ENCODE measurements around the gene MS4A1. TPM values are rescaled to one million over a fixed set of nuclear protein-coding genes. Genes with fewer than 3 reads are reported as not detected.

The MS4A1 gene
- total and polyA plus RNA-seq, 2 experiments from 2014 or later = 0.13 TPM; not detected in 1

GRCh38 chr11:60454212-60454611 lies 1.4 kb upstream of the MS4A1 start:
- Histone ChIP-seq H2AFZ (no peak overlapping the region), H3K4me3 (no peak overlapping the region), H3K9ac (no peak overlapping the region), H3K27ac (no peak overlapping the region), H3K9me3 (ENCODE audit: low read depth) (no peaks in the 10 kb centered on the region), H3K9me2 (ENCODE audit: insufficient read depth) (no peaks in the 10 kb centered on the region), H3K4me1 (ENCODE audit: insufficient read depth) (no peaks in the 10 kb centered on the region), H3F3A (ENCODE audit: insufficient read depth) (no peaks in the 10 kb centered on the region), H4K20me1 (ENCODE audit: insufficient read depth) (no peaks in the 10 kb centered on the region), H3K36me3 (ENCODE audit: low read depth) (no peaks in the 10 kb centered on the region), H3K27me3 (replicated peaks; ENCODE audit: insufficient read depth) (no peaks in the 10 kb centered on the region), H3K79me2 (ENCODE audit: insufficient read depth) (no peaks in the 10 kb centered on the region), H3K4me2 (ENCODE audit: unreplicated experiment) (no peak overlapping the region)
- no peak for TF ChIP-seq EZH2 (IDR thresholded peaks at IDR 0.05; ENCODE audit: insufficient read depth, poor library complexity, severe bottlenecking)
- TF ChIP-seq EZH2phosphoT487 (IDR thresholded peaks at IDR 0.05; ENCODE audit: insufficient read depth, low read depth) = no peak
- DNase-seq = no peak
- in situ Hi-C loops (cut with MboI) = no loop called here

- Histone ChIP-seq H3K27me3 (replicated peaks; ENCODE audit: insufficient read depth) (no peaks in the 10 kb centered on the region), H3K4me3 (no peak overlapping the region), H4K20me1 (ENCODE audit: insufficient read depth) (no peaks in the 10 kb centered on the region), H3K9me2 (ENCODE audit: insufficient read depth) (no peaks in the 10 kb centered on the region), H3K9me3 (ENCODE audit: low read depth) (no peaks in the 10 kb centered on the region), H2AFZ (no peak overlapping the region), H3F3A (ENCODE audit: insufficient read depth) (no peaks in the 10 kb centered on the region), H3K4me1 (ENCODE audit: insufficient read depth) (no peaks in the 10 kb centered on the region), H3K36me3 (ENCODE audit: low read depth) (no peaks in the 10 kb centered on the region), H3K27ac (no peak overlapping the region), H3K4me2 (ENCODE audit: unreplicated experiment) (no peak overlapping the region), H3K9ac (no peak overlapping the region), H3K79me2 (ENCODE audit: insufficient read depth) (no peaks in the 10 kb centered on the region)
- DNase-seq = no peak
- in situ Hi-C loops (cut with MboI) = no loop called here
- TF ChIP-seq EZH2phosphoT487 (IDR thresholded peaks at IDR 0.05; ENCODE audit: insufficient read depth, low read depth) (no peak), EZH2 (IDR thresholded peaks at IDR 0.05; ENCODE audit: insufficient read depth, poor library complexity, severe bottlenecking) (no peak)
- 8 to 12% methylated on average over 3 of the region's 3 CpGs for WGBS, 2 experiments (ENCODE audit: low coverage in 1 of 2, low lambda C conversion rate in 2 of 2, missing lambda C conversion rate in 2 of 2)
Measured at GRCh38 chr11:60457576-60457975, 1.9 kb downstream of the MS4A1 start.

GRCh38 chr11:60459345-60459744 lies 3.7 kb downstream of the MS4A1 start:
- Histone ChIP-seq H3K4me1 (ENCODE audit: insufficient read depth) (no peaks in the 10 kb centered on the region), H3K36me3 (ENCODE audit: low read depth) (no peaks in the 10 kb centered on the region), H3K79me2 (ENCODE audit: insufficient read depth) (no peaks in the 10 kb centered on the region), H3K27me3 (replicated peaks; ENCODE audit: insufficient read depth) (no peaks in the 10 kb centered on the region), H3F3A (ENCODE audit: insufficient read depth) (no peaks in the 10 kb centered on the region), H3K9me2 (ENCODE audit: insufficient read depth) (no peaks in the 10 kb centered on the region), H3K27ac (no peak overlapping the region), H4K20me1 (ENCODE audit: insufficient read depth) (no peaks in the 10 kb centered on the region), H2AFZ (no peak overlapping the region), H3K4me3 (no peak overlapping the region), H3K9ac (no peak overlapping the region), H3K9me3 (ENCODE audit: low read depth) (no peaks in the 10 kb centered on the region), H3K4me2 (ENCODE audit: unreplicated experiment) (no peak overlapping the region)
- in situ Hi-C loops (cut with MboI) = no loop called here
- 78 to 88% methylated on average over 1 of the region's 1 CpG for WGBS, 2 experiments (ENCODE audit: low coverage in 1 of 2, low lambda C conversion rate in 2 of 2, missing lambda C conversion rate in 2 of 2)
- no peak for DNase-seq
- TF ChIP-seq EZH2phosphoT487 (IDR thresholded peaks at IDR 0.05; ENCODE audit: insufficient read depth, low read depth) (no peak), EZH2 (IDR thresholded peaks at IDR 0.05; ENCODE audit: insufficient read depth, poor library complexity, severe bottlenecking) (no peak)

- 10 to 18% methylated on average over 2 of the region's 2 CpGs for WGBS, 2 experiments (ENCODE audit: low coverage in 1 of 2, low lambda C conversion rate in 2 of 2, missing lambda C conversion rate in 2 of 2)
- in situ Hi-C loops (cut with MboI) = no loop called here
- Histone ChIP-seq H4K20me1 (ENCODE audit: insufficient read depth) (no peaks in the 10 kb centered on the region), H3K27me3 (replicated peaks; ENCODE audit: insufficient read depth) (no peaks in the 10 kb centered on the region), H3K27ac (no peak overlapping the region), H3K36me3 (ENCODE audit: low read depth) (no peaks in the 10 kb centered on the region), H3K4me1 (ENCODE audit: insufficient read depth) (no peaks in the 10 kb centered on the region), H3K9me2 (ENCODE audit: insufficient read depth) (no peaks in the 10 kb centered on the region), H3K79me2 (ENCODE audit: insufficient read depth) (no peaks in the 10 kb centered on the region), H3K9me3 (ENCODE audit: low read depth) (no peaks in the 10 kb centered on the region), H3K4me2 (ENCODE audit: unreplicated experiment) (no peak overlapping the region), H3K9ac (no peak overlapping the region), H3K4me3 (no peak overlapping the region), H2AFZ (no peak overlapping the region), H3F3A (ENCODE audit: insufficient read depth) (no peaks in the 10 kb centered on the region)
- no peak for DNase-seq
- TF ChIP-seq EZH2 (IDR thresholded peaks at IDR 0.05; ENCODE audit: insufficient read depth, poor library complexity, severe bottlenecking) (no peak), EZH2phosphoT487 (IDR thresholded peaks at IDR 0.05; ENCODE audit: insufficient read depth, low read depth) (no peak)
Measured at GRCh38 chr11:60468829-60469228, 13.2 kb downstream of the MS4A1 start.

- TF ChIP-seq EZH2phosphoT487 (IDR thresholded peaks at IDR 0.05; ENCODE audit: insufficient read depth, low read depth) (no peak), EZH2 (IDR thresholded peaks at IDR 0.05; ENCODE audit: insufficient read depth, poor library complexity, severe bottlenecking) (no peak)
- Histone ChIP-seq H3K4me1 (ENCODE audit: insufficient read depth) (no peaks in the 10 kb centered on the region), H3K9me3 (ENCODE audit: low read depth) (no peaks in the 10 kb centered on the region), H3K79me2 (ENCODE audit: insufficient read depth) (no peaks in the 10 kb centered on the region), H3K27me3 (replicated peaks; ENCODE audit: insufficient read depth) (no peaks in the 10 kb centered on the region), H3K9ac (no peak overlapping the region), H3K36me3 (ENCODE audit: low read depth) (no peaks in the 10 kb centered on the region), H3F3A (ENCODE audit: insufficient read depth) (no peaks in the 10 kb centered on the region), H2AFZ (no peak overlapping the region), H3K9me2 (ENCODE audit: insufficient read depth) (no peaks in the 10 kb centered on the region), H3K27ac (no peak overlapping the region), H4K20me1 (ENCODE audit: insufficient read depth) (no peaks in the 10 kb centered on the region), H3K4me3 (no peak overlapping the region), H3K4me2 (ENCODE audit: unreplicated experiment) (no peak overlapping the region)
- DNase-seq = no peak
- WGBS, 2 experiments (ENCODE audit: low coverage in 1 of 2, low lambda C conversion rate in 2 of 2, missing lambda C conversion rate in 2 of 2) = 3 to 10% methylated on average over 2 of the region's 2 CpGs
- in situ Hi-C loops (cut with MboI) = no loop called here
Measured at GRCh38 chr11:60469723-60470122, 14.1 kb downstream of the MS4A1 start.

Measured in GM23248 (cell line).